ENCODE measurements around the gene SEC14L3.

Gene SEC14L3

GRCh38 chr22:30444632-30445437 is 27.0 kb downstream of the SEC14L3 start:
- Histone ChIP-seq H3K27ac (no peak overlapping the region), H3K4me3 (no peak overlapping the region), H3K4me2 (peak overlapping the region in 3 of 11 experiments; percentile 4 to 46 (median 8); a peak in 5 of 22 replicates), H3K4me1 (peaks cover 23 to 30% (median 28%) of the 10 kb centered on the region in 10 experiments), H3K36me3 (no peaks in the 10 kb centered on the region), H3K9ac (no peak overlapping the region), H4K20me1 (peaks cover 0 to 73% (median 0%) of the 10 kb centered on the region in 11 experiments; a peak in 5 of 22 replicates), H3K9me3 (replicated peaks in 1 of 11) (no peaks in the 10 kb centered on the region), H3K27me3 (peaks cover 0 to 94% (median 13%) of the 10 kb centered on the region in 11 experiments; a peak in 16 of 22 replicates)
- TF ChIP-seq Cebpa-rat (IDR thresholded peaks at IDR 0.05), result no peak

GRCh38 chr22:30441088-30441487 is 30.7 kb downstream of the SEC14L3 start:
- H3K4me1 ChIP-seq, result peaks cover 23 to 33% (median 28%) of the 10 kb centered on the region in 10 experiments
- peaks cover 0 to 62% (median 0%) of the 10 kb centered on the region in 11 experiments; a peak in 5 of 22 replicates for H4K20me1 ChIP-seq
- H3K9me3 ChIP-seq (replicated peaks in 1 of 11), result peaks cover 0 to 5% (median 0%) of the 10 kb centered on the region in 11 experiments; a peak in 3 of 22 replicates
- H3K9ac ChIP-seq, result no peak overlapping the region
- no peak for TF ChIP-seq Cebpa-rat (IDR thresholded peaks at IDR 0.05)
- peak overlapping the region in 2 of 11 experiments; percentile 69 to 75; a peak in 2 of 22 replicates for H3K27ac ChIP-seq
- peak overlapping the region in 3 of 11 experiments; percentile 13 to 59 (median 28); a peak in 4 of 22 replicates for H3K4me2 ChIP-seq
- no peaks in the 10 kb centered on the region for H3K36me3 ChIP-seq
- H3K4me3 ChIP-seq, result no peak overlapping the region
- peaks cover 0 to 87% (median 13%) of the 10 kb centered on the region in 11 experiments; a peak in 16 of 22 replicates for H3K27me3 ChIP-seq

- H3K27me3 ChIP-seq, result peaks cover 0 to 75% (median 13%) of the 10 kb centered on the region in 11 experiments; a peak in 16 of 22 replicates
- no peak overlapping the region for H3K9ac ChIP-seq
- no peak for TF ChIP-seq Cebpa-rat (IDR thresholded peaks at IDR 0.05)
- H3K4me2 ChIP-seq, result no peak overlapping the region
- H3K27ac ChIP-seq, result no peak overlapping the region
- H3K36me3 ChIP-seq, result no peaks in the 10 kb centered on the region
- peaks cover 3 to 17% (median 9%) of the 10 kb centered on the region in 11 experiments; a peak in 17 of 22 replicates for H3K9me3 ChIP-seq (replicated peaks in 1 of 11)
- peaks cover 0 to 51% (median 0%) of the 10 kb centered on the region in 11 experiments; a peak in 5 of 22 replicates for H4K20me1 ChIP-seq
- no peak overlapping the region for H3K4me3 ChIP-seq
- peaks cover 32 to 46% (median 40%) of the 10 kb centered on the region in 10 experiments for H3K4me1 ChIP-seq
Measured at GRCh38 chr22:30439836-30440235, 32.0 kb downstream of the SEC14L3 start.

GRCh38 chr22:30439226-30439625 is 32.6 kb downstream of the SEC14L3 start:
- H3K4me1 ChIP-seq, result peaks cover 34 to 50% (median 44%) of the 10 kb centered on the region in 10 experiments
- peaks cover 3 to 17% (median 9%) of the 10 kb centered on the region in 11 experiments; a peak in 17 of 22 replicates for H3K9me3 ChIP-seq (replicated peaks in 1 of 11)
- peaks cover 0 to 45% (median 0%) of the 10 kb centered on the region in 11 experiments; a peak in 5 of 22 replicates for H4K20me1 ChIP-seq
- H3K27ac ChIP-seq, result no peak overlapping the region
- no peak overlapping the region for H3K9ac ChIP-seq
- no peak for TF ChIP-seq Cebpa-rat (IDR thresholded peaks at IDR 0.05)
- no peaks in the 10 kb centered on the region for H3K36me3 ChIP-seq
- H3K4me3 ChIP-seq, result no peak overlapping the region
- H3K4me2 ChIP-seq, result no peak overlapping the region
- peaks cover 0 to 69% (median 10%) of the 10 kb centered on the region in 11 experiments; a peak in 15 of 22 replicates for H3K27me3 ChIP-seq

GRCh38 chr22:30438559-30438958 is 33.3 kb downstream of the SEC14L3 start:
- H3K4me3 ChIP-seq, result no peak overlapping the region
- H3K9ac ChIP-seq, result no peak overlapping the region
- no peak for TF ChIP-seq Cebpa-rat (IDR thresholded peaks at IDR 0.05)
- H3K4me2 ChIP-seq, result no peak overlapping the region
- peaks cover 0 to 62% (median 6%) of the 10 kb centered on the region in 11 experiments; a peak in 13 of 22 replicates for H3K27me3 ChIP-seq
- H3K27ac ChIP-seq, result no peak overlapping the region
- H3K9me3 ChIP-seq (replicated peaks in 1 of 11), result peaks cover 3 to 17% (median 9%) of the 10 kb centered on the region in 11 experiments; a peak in 17 of 22 replicates
- H4K20me1 ChIP-seq, result peaks cover 0 to 39% (median 0%) of the 10 kb centered on the region in 11 experiments; a peak in 5 of 22 replicates
- H3K36me3 ChIP-seq, result no peaks in the 10 kb centered on the region; a peak in 1 of 22 replicates
- H3K4me1 ChIP-seq, result peaks cover 34 to 49% (median 42%) of the 10 kb centered on the region in 10 experiments

- peaks cover 0 to 25% (median 0%) of the 10 kb centered on the region in 11 experiments; a peak in 4 of 22 replicates for H4K20me1 ChIP-seq
- peaks cover 0 to 6% (median 0%) of the 10 kb centered on the region in 11 experiments; a peak in 2 of 22 replicates for H3K36me3 ChIP-seq
- no peak for TF ChIP-seq Cebpa-rat (IDR thresholded peaks at IDR 0.05)
- peak overlapping the region in 7 of 11 experiments; percentile 8 to 65 (median 51); a peak in 12 of 22 replicates for H3K27ac ChIP-seq
- H3K4me3 ChIP-seq, result peak overlapping the region in 3 of 10 experiments; percentile 12 to 26 (median 23); a peak in 1 of 20 replicates
- H3K4me1 ChIP-seq, result peaks cover 14 to 27% (median 21%) of the 10 kb centered on the region in 10 experiments
- H3K9ac ChIP-seq, result no peak overlapping the region
- H3K9me3 ChIP-seq (replicated peaks in 1 of 11), result peaks cover 3 to 17% (median 9%) of the 10 kb centered on the region in 11 experiments; a peak in 17 of 22 replicates
- peaks cover 0 to 44% (median 0%) of the 10 kb centered on the region in 11 experiments; a peak in 8 of 22 replicates for H3K27me3 ChIP-seq
- H3K4me2 ChIP-seq, result peak overlapping the region; percentile 38 to 80 (median 70); a peak in 15 of 22 replicates
Measured at GRCh38 chr22:30436196-30436595, 35.6 kb downstream of the SEC14L3 start.

- H3K27me3 ChIP-seq, result peaks cover 0 to 39% (median 0%) of the 10 kb centered on the region in 11 experiments; a peak in 8 of 22 replicates
- H3K27ac ChIP-seq, result peak overlapping the region in 8 of 11 experiments; percentile 8 to 65 (median 42); a peak in 14 of 22 replicates
- H3K4me1 ChIP-seq, result peaks cover 11 to 23% (median 17%) of the 10 kb centered on the region in 10 experiments
- no peak overlapping the region; a peak in 1 of 22 replicates for H3K9ac ChIP-seq
- peaks cover 0 to 26% (median 0%) of the 10 kb centered on the region in 11 experiments; a peak in 3 of 22 replicates for H4K20me1 ChIP-seq
- H3K36me3 ChIP-seq, result peaks cover 0 to 6% (median 0%) of the 10 kb centered on the region in 11 experiments; a peak in 2 of 22 replicates
- peaks cover 3 to 17% (median 9%) of the 10 kb centered on the region in 11 experiments; a peak in 17 of 22 replicates for H3K9me3 ChIP-seq (replicated peaks in 1 of 11)
- TF ChIP-seq Cebpa-rat (IDR thresholded peaks at IDR 0.05), result no peak
- peak overlapping the region; percentile 38 to 80 (median 70) for H3K4me2 ChIP-seq
- peak overlapping the region in 9 of 10 experiments; percentile 3 to 48 (median 19); a peak in 14 of 20 replicates for H3K4me3 ChIP-seq
Measured at GRCh38 chr22:30435674-30436126, 36.1 kb downstream of the SEC14L3 start.

- Histone ChIP-seq H3K27ac (peak overlapping the region in 6 of 11 experiments; percentile 19 to 65 (median 52); a peak in 12 of 22 replicates), H3K9ac (no peak overlapping the region; a peak in 1 of 22 replicates)
Measured at GRCh38 chr22:30434843-30435242, 37.0 kb downstream of the SEC14L3 start.

More at GRCh38 chr22:30434843-30435242, 37.0 kb downstream of the SEC14L3 start:
- H3K9me3 ChIP-seq (replicated peaks in 1 of 11), result peaks cover 3 to 17% (median 9%) of the 10 kb centered on the region in 11 experiments; a peak in 17 of 22 replicates
- peak overlapping the region; percentile 38 to 80 (median 70) for H3K4me2 ChIP-seq
- H3K4me1 ChIP-seq, result peaks cover 11 to 23% (median 17%) of the 10 kb centered on the region in 10 experiments
- peak overlapping the region in 7 of 10 experiments; percentile 3 to 48 (median 19); a peak in 10 of 20 replicates for H3K4me3 ChIP-seq
- peaks cover 0 to 11% (median 0%) of the 10 kb centered on the region in 11 experiments; a peak in 5 of 22 replicates for H3K36me3 ChIP-seq
- H3K27me3 ChIP-seq, result peaks cover 0 to 32% (median 0%) of the 10 kb centered on the region in 11 experiments; a peak in 8 of 22 replicates
- no peak for TF ChIP-seq Cebpa-rat (IDR thresholded peaks at IDR 0.05)
- H4K20me1 ChIP-seq, result peaks cover 0 to 25% (median 0%) of the 10 kb centered on the region in 11 experiments; a peak in 4 of 22 replicates

All from BLaER1 treated with 17β-estradiol and CSF1 and Interleukin-3, amounts not matched to agents 10 nM and 100 nM (cell line).